ENCODE results near the gene GALNT10.
"Not testable (repeated sequence)": the region's sequence is repeated elsewhere in the genome, so short reads cannot be mapped to it uniquely, and the experiment has no call there.

The GALNT10 gene

GRCh38 chr5:154356958-154357357, 166.4 kb downstream of the GALNT10 start:
- no peak for ATAC-seq
- Mint-ChIP-seq H3K27me3 (no peaks in the 10 kb centered on the region), H3K9me3 (no peaks in the 10 kb centered on the region), H3K4me3 (no peak overlapping the region), H3K4me1 (no peaks in the 10 kb centered on the region), H3K36me3 (peaks cover 13% of the 10 kb centered on the region), H3K27ac (no peak overlapping the region)

- Mint-ChIP-seq H3K27ac (no peak overlapping the region), H3K4me1 (no peaks in the 10 kb centered on the region), H3K36me3 (peaks cover 8% of the 10 kb centered on the region), H3K27me3 (no peaks in the 10 kb centered on the region), H3K9me3 (no peaks in the 10 kb centered on the region), H3K4me3 (no peak overlapping the region)
- no peak for ATAC-seq
Observed at GRCh38 chr5:154358516-154359220, 168.1 kb downstream of the GALNT10 start.

- Mint-ChIP-seq H3K4me1 (peaks cover 4% of the 10 kb centered on the region), H3K27ac (no peak overlapping the region)
- ATAC-seq: no peak
Observed at GRCh38 chr5:154359221-154359573, 168.7 kb downstream of the GALNT10 start.

GRCh38 chr5:154360241-154360640, 169.7 kb downstream of the GALNT10 start:
- not testable (repeated sequence) for H3K27me3 Mint-ChIP-seq, H3K4me3 Mint-ChIP-seq, H3K9me3 Mint-ChIP-seq, ATAC-seq, H3K4me1 Mint-ChIP-seq, H3K27ac Mint-ChIP-seq
- H3K36me3 Mint-ChIP-seq: peaks cover 15% of the 10 kb centered on the region

More at GRCh38 chr5:154359221-154359573, 168.7 kb downstream of the GALNT10 start:
- no peaks in the 10 kb centered on the region for H3K27me3 Mint-ChIP-seq
- peaks cover 14% of the 10 kb centered on the region for H3K36me3 Mint-ChIP-seq
- H3K4me3 Mint-ChIP-seq: no peak overlapping the region
- no peaks in the 10 kb centered on the region for H3K9me3 Mint-ChIP-seq

GRCh38 chr5:154363411-154363810, 172.9 kb downstream of the GALNT10 start:
- no peak for ATAC-seq
- H3K27ac Mint-ChIP-seq: no peak overlapping the region
- H3K27me3 Mint-ChIP-seq: no peaks in the 10 kb centered on the region
- no peak overlapping the region for H3K4me3 Mint-ChIP-seq
- H3K36me3 Mint-ChIP-seq: peaks cover 15% of the 10 kb centered on the region
- H3K9me3 Mint-ChIP-seq: no peaks in the 10 kb centered on the region
- peaks cover 7% of the 10 kb centered on the region for H3K4me1 Mint-ChIP-seq

- H3K4me3 Mint-ChIP-seq: no peak overlapping the region
- no peaks in the 10 kb centered on the region for H3K9me3 Mint-ChIP-seq
- no peak for ATAC-seq
- H3K27me3 Mint-ChIP-seq: no peaks in the 10 kb centered on the region
- peaks cover 10% of the 10 kb centered on the region for H3K36me3 Mint-ChIP-seq
- no peak overlapping the region for H3K27ac Mint-ChIP-seq
- H3K4me1 Mint-ChIP-seq: peaks cover 7% of the 10 kb centered on the region
Observed at GRCh38 chr5:154364771-154365170, 174.2 kb downstream of the GALNT10 start.

- Mint-ChIP-seq H3K4me1 (peaks cover 7% of the 10 kb centered on the region), H3K4me3 (no peak overlapping the region), H3K36me3 (peaks cover 16% of the 10 kb centered on the region), H3K27me3 (no peaks in the 10 kb centered on the region), H3K27ac (no peak overlapping the region), H3K9me3 (no peaks in the 10 kb centered on the region)
- no peak for ATAC-seq
Observed at GRCh38 chr5:154365823-154366222, 175.3 kb downstream of the GALNT10 start.

GRCh38 chr5:154366353-154366752, 175.8 kb downstream of the GALNT10 start:
- Mint-ChIP-seq H3K4me1 (peaks cover 7% of the 10 kb centered on the region), H3K36me3 (peaks cover 16% of the 10 kb centered on the region), H3K27ac (no peak overlapping the region), H3K27me3 (no peaks in the 10 kb centered on the region), H3K9me3 (no peaks in the 10 kb centered on the region), H3K4me3 (no peak overlapping the region)
- ATAC-seq: no peak

GRCh38 chr5:154367101-154367500, 176.6 kb downstream of the GALNT10 start:
- peaks cover 16% of the 10 kb centered on the region for H3K36me3 Mint-ChIP-seq
- H3K9me3 Mint-ChIP-seq: no peaks in the 10 kb centered on the region
- H3K27ac Mint-ChIP-seq: no peak overlapping the region
- H3K4me3 Mint-ChIP-seq: no peak overlapping the region
- ATAC-seq: no peak
- H3K27me3 Mint-ChIP-seq: no peaks in the 10 kb centered on the region
- peaks cover 7% of the 10 kb centered on the region for H3K4me1 Mint-ChIP-seq

GRCh38 chr5:154368041-154368800, 177.7 kb downstream of the GALNT10 start:
- Mint-ChIP-seq H3K36me3 (peaks cover 16% of the 10 kb centered on the region), H3K4me1 (peaks cover 7% of the 10 kb centered on the region), H3K9me3 (no peaks in the 10 kb centered on the region), H3K27ac (no peak overlapping the region), H3K4me3 (no peak overlapping the region), H3K27me3 (no peaks in the 10 kb centered on the region)
- ATAC-seq: no peak

GRCh38 chr5:154369682-154370081, 179.1 kb downstream of the GALNT10 start:
- H3K27me3 Mint-ChIP-seq: no peaks in the 10 kb centered on the region
- ATAC-seq: no peak
- no peak overlapping the region for H3K4me3 Mint-ChIP-seq
- H3K36me3 Mint-ChIP-seq: peaks cover 8% of the 10 kb centered on the region
- no peaks in the 10 kb centered on the region for H3K4me1 Mint-ChIP-seq
- no peaks in the 10 kb centered on the region for H3K9me3 Mint-ChIP-seq
- H3K27ac Mint-ChIP-seq: no peak overlapping the region

- Mint-ChIP-seq H3K36me3 (peaks cover 8% of the 10 kb centered on the region), H3K4me1 (no peaks in the 10 kb centered on the region), H3K27me3 (no peaks in the 10 kb centered on the region), H3K9me3 (no peaks in the 10 kb centered on the region), H3K27ac (no peak overlapping the region), H3K4me3 (no peak overlapping the region)
- no peak for ATAC-seq
Observed at GRCh38 chr5:154370119-154370518, 179.6 kb downstream of the GALNT10 start.

GRCh38 chr5:154370813-154371212, 180.3 kb downstream of the GALNT10 start:
- no peaks in the 10 kb centered on the region for H3K4me1 Mint-ChIP-seq
- H3K36me3 Mint-ChIP-seq: peaks cover 8% of the 10 kb centered on the region
- H3K4me3 Mint-ChIP-seq: no peak overlapping the region
- ATAC-seq: no peak
- H3K27ac Mint-ChIP-seq: peak overlapping the region; percentile 10
- no peaks in the 10 kb centered on the region for H3K9me3 Mint-ChIP-seq
- H3K27me3 Mint-ChIP-seq: no peaks in the 10 kb centered on the region

GRCh38 chr5:154371687-154372086, 181.2 kb downstream of the GALNT10 start:
- no peak for ATAC-seq
- Mint-ChIP-seq H3K27ac (peak overlapping the region; percentile 10), H3K27me3 (no peaks in the 10 kb centered on the region), H3K4me3 (no peak overlapping the region), H3K4me1 (no peaks in the 10 kb centered on the region), H3K9me3 (no peaks in the 10 kb centered on the region), H3K36me3 (peaks cover 14% of the 10 kb centered on the region)

GRCh38 chr5:154372661-154373060, 182.1 kb downstream of the GALNT10 start:
- H3K4me1 Mint-ChIP-seq: no peaks in the 10 kb centered on the region
- H3K27me3 Mint-ChIP-seq: no peaks in the 10 kb centered on the region
- no peak overlapping the region for H3K27ac Mint-ChIP-seq
- H3K36me3 Mint-ChIP-seq: peaks cover 21% of the 10 kb centered on the region
- no peaks in the 10 kb centered on the region for H3K9me3 Mint-ChIP-seq
- no peak overlapping the region for H3K4me3 Mint-ChIP-seq
- ATAC-seq: no peak

- no peaks in the 10 kb centered on the region for H3K4me1 Mint-ChIP-seq
- no peak overlapping the region for H3K27ac Mint-ChIP-seq
- no peaks in the 10 kb centered on the region for H3K27me3 Mint-ChIP-seq
- no peaks in the 10 kb centered on the region for H3K9me3 Mint-ChIP-seq
- peaks cover 28% of the 10 kb centered on the region for H3K36me3 Mint-ChIP-seq
- no peak overlapping the region for H3K4me3 Mint-ChIP-seq
- ATAC-seq: no peak
Observed at GRCh38 chr5:154373326-154373725, 182.8 kb downstream of the GALNT10 start.
